Measurements from ENCODE around the gene PFN4.

- no peak for TF ChIP-seq POLR2A (IDR thresholded peaks at IDR 0.05)
- TF ChIP-seq CTCF (IDR thresholded peaks at IDR 0.05 in 4 of 5, conservative IDR thresholded peaks at IDR 0.05 in 1 of 5) = no peak
These were observed 37.6 kb upstream of the PFN4 start for GRCh38 chr2:24160761-24161160.
